IPS-18c (cell line): ENCODE results near the gene EPHA4.

Source experiments
- H3K4me3 ChIP-seq: 2 replicates; pipeline ENCODE4 v1.7.0; 2013; ENCODE audit warnings: low read depth, mild to moderate bottlenecking, low read length, moderate library complexity; ENCODE audit not compliant: insufficient read depth
- H3K9me3 ChIP-seq: one replicate; pipeline ENCODE4 v1.6.1; 2013; ENCODE audit warnings: mild to moderate bottlenecking, low read length, moderate library complexity; ENCODE audit not compliant: control insufficient read depth, insufficient read depth

The EPHA4 gene

DNA sequence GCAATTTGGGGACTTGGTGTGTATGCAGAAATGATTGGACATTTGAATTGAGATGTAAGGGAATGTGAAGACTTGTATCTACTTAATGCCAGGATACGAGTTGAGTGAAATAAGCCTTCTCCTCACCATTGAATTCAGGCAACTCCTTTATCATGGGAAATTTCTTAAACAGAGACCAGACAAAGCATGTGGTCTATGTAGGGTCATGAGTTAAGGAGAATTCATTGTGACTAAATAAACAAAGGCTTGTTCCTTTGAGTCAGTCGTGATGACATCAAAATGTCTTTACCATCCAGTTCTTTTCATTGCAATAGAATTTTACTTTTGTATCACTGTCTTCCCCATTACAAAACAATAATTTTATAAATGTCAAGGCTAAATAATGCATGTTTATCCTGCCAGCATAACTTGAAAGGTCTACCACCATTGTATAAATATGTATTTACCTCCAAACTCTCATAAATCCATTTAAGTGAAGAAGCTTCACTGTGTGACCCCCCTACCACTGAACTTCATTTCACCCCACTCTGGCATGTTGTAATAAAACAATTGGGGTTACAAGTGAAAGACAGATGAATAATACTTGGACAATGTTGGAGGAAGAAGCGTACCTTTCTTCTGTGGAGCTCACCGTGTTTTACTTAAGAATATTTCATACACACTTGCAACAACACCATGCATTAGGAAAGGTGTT is 149.4 kb downstream of the EPHA4 start:
- Histone ChIP-seq H3K9me3 (no peaks in the 10 kb centered on the region), H3K4me3 (no peak overlapping the region)

DNA sequence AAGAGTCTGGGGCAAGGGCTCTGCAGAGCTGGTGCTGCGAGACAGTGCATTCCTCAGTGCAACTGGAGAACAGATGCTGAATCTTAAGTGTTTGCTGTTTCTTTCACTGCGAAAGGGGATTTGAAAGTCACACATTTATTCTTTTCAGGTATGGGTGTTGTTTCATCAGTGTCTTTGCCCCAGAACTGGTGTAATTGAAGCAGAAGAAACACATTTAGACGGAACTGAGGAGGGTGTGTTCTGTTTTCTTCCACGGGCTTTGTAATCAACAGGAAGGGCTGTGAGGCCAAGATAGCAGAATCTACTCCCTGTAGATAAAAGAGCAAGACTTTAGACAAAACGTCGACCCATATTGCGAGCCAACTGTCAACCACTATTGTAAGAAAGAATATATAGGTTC is 151.9 kb downstream of the EPHA4 start:
- Histone ChIP-seq H3K9me3 (no peaks in the 10 kb centered on the region), H3K4me3 (no peak overlapping the region)

DNA sequence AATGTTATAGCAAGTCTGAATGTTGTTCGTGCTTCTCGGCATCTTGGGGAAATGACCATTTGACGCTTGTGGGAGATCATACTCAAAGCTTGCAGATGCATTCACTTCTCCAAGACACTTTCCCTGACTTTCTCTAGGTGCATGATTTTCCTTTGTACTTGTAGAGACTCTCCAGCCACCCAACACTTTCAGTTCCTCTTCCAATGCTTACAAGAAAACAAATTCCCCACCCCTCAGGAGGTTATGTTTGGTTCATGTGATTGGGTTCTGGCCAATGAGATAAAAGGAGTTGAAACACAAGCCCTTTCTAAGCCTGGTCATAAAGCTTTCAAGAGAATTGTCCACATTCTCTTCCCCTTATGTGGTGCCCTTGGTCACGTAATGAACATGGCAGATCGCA is 156.3 kb downstream of the EPHA4 start:
- H3K9me3 ChIP-seq, result peaks cover 2% of the 10 kb centered on the region

DNA sequence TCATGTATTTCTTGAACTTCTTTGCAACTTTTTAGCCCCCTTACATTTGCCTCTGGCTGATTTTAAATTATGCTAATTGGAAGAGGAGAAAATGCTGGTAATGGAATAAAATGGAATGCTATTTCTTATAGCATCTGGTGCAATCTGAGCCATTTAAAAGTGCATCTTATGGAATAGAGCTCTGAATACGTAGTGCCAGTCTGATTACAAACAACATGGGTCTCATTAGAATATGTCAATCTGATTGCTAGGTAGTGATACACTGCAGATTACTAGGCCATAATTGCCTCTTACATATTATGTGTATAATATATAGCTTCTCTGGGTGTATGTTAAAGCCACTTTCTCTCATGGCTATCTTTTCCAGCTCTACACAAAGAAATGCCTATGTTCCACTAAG is 159.1 kb downstream of the EPHA4 start:
- H3K9me3 ChIP-seq, result peaks cover 2% of the 10 kb centered on the region

More for the DNA sequence above, 156.3 kb downstream of the EPHA4 start:
- no peak overlapping the region for H3K4me3 ChIP-seq

DNA sequence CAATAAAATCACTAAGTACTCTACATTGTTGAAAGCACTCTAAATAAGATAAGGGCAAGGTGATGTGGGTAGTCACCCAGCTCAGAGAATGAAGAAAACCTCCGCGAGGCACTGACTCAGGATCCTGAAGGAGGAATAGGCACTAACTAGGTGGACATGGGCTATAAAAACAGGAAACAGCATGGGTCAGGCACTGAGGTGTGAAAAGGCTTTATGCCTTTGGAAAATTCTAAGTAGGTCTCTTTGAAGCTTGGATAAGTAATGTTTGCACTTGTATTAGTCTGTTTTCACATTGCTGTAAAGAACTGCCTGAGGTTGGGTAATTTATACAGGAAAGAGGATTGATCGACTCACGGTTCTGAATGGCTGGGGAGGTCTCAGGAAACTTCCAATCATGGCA is 161.6 kb downstream of the EPHA4 start:
- H3K9me3 ChIP-seq, result peaks cover 2% of the 10 kb centered on the region
- H3K4me3 ChIP-seq, result no peak overlapping the region

More for the DNA sequence above, 159.1 kb downstream of the EPHA4 start:
- no peak overlapping the region for H3K4me3 ChIP-seq

DNA sequence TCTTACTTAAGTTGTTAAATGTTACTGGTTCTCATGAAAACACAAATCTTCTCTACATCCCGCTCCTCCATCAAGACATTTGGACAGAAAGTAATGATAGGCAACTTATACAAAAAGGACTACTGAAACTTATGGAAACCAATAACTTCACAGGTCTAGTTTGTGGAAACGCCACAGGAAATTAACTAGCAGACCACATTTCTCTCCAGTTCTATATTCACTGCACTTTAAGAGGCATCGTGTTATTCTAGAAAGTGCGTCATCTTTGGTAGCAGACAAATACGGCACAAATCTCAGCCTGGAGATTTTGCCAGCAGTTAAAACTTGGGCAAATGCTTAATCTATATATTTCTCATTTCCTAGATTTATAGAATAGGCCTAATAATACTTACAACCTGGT is 164.3 kb downstream of the EPHA4 start:
- Histone ChIP-seq H3K9me3 (no peaks in the 10 kb centered on the region), H3K4me3 (no peak overlapping the region)

DNA sequence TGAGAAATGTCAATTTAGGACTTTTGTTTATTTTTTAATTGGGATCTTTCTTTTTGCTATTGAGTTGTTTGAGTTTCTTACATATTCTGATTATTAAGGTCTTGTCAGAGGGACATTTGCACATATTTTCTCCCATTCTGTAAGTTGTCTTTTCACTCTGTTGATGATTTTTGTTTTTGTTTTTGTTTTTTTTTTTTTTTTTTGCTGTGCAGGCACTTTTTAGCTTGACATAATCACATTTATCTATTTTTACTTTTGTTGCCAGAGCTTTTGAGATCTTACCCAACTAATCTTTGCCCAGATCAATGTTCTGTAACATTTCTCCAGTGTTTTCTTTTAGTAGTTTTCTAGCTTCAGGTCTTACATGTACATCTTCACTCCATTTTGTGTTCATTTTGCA is 166.6 kb downstream of the EPHA4 start:
- no peaks in the 10 kb centered on the region for H3K9me3 ChIP-seq
- H3K4me3 ChIP-seq, result no peak overlapping the region

DNA sequence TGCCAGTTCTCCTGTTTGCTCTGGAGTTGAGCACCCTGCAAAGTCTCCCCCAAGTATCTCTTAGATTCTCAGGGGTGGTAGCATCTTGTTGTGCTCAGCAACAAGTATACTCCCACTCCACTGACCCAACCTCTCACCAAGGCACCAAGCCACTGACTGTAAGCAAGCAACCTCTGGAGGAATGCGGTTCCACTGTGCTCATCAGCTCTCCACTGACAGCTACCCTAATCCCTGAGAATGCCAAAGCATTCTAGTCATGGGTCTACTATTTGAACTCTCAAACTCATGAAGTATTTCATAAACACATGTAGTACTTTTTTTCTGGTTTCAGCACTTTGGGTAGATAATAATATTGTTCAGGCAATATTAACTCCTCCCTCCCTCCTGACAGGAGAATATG is 170.0 kb downstream of the EPHA4 start:
- Histone ChIP-seq H3K9me3 (no peaks in the 10 kb centered on the region), H3K4me3 (no peak overlapping the region)

DNA sequence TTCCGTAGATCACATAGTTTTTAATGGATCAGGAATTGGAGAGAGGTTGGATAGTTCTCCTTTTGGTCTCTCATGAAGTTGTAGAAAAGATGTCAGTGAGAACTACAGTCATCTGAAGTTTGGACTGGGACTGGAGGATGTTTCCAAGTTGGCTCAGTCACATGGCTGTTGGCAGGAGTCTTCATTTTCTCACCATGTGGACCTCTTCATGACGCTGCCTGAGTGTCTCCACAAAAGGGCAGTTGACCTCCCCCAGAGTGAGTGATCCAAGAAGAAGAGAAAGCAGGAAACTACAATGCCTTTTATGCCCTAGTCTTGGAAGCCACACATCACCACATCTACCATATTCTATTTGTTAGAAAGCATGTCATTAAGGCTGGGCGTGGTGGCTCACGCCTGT is 171.7 kb downstream of the EPHA4 start:
- Histone ChIP-seq H3K4me3 (no peak overlapping the region), H3K9me3 (no peaks in the 10 kb centered on the region)

DNA sequence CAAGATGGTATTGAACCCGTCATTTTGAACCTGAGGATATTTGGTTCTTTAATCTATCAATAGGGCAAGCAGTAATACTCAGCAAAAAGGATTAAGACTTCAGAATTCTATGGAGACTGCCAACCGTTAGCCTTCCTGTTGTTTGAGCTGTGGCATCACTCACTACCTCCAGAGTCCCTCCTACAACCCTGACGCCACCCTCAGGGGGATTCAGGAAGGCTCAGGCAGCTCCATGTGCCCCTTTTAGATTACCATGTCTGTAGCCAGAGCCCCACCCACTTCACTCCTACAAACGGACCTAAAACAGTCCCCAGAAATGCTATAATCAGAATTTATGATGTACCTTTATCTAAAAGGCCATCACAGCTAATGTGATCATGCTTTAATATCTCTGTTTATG is 172.9 kb downstream of the EPHA4 start:
- Histone ChIP-seq H3K9me3 (no peaks in the 10 kb centered on the region), H3K4me3 (no peak overlapping the region)

DNA sequence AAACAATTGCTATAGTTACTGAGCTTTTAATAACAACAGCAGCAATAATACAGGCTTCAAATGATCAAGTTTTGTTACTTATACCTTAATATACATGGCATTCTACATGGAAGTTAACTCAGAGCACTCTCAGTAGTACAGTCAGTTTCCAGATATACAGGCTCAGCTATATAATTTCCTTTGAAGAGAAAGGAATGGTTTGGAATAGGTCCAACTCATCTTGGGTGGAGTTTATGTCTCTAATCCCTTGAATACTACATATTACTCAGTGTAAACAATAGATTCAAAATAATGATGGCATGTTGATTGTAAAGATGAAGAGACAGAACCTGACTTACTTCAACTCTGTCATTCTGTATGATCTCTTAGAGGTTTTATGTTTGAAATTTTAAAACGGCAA is 174.9 kb downstream of the EPHA4 start:
- H3K4me3 ChIP-seq, result no peak overlapping the region

DNA sequence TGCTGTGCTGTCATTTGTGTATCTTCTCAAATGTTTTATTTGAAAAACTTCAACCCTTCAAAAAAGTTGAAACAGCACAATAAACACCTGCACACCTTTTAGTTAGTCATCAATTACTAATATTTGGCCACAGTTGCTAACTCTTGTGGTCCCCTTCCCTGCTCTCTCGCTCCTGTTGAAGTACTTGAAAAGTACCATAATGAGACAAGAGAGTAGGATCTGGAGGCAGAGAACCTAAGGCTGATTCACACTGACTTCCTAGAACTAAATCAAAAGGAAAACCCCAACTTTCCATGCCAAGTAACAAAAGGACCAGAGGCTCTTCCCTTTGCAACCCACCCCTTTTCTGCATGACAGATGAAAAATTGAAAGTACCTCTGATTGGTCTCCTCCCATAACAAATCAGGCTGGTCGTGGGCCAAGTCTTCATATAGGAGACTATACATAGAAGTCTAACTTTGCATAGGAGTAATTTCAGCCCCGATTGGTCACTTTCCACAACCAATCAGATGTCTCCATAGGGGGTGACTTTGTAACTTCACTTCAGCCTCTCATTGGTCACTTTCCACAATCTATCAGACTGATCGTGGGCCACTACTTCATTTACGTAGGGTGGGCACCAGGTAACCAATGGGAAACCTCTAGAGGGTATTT is 179.7 kb downstream of the EPHA4 start:
- Histone ChIP-seq H3K4me3 (no peak overlapping the region), H3K9me3 (no peaks in the 10 kb centered on the region)

More for the DNA sequence above, 174.9 kb downstream of the EPHA4 start:
- no peaks in the 10 kb centered on the region for H3K9me3 ChIP-seq

DNA sequence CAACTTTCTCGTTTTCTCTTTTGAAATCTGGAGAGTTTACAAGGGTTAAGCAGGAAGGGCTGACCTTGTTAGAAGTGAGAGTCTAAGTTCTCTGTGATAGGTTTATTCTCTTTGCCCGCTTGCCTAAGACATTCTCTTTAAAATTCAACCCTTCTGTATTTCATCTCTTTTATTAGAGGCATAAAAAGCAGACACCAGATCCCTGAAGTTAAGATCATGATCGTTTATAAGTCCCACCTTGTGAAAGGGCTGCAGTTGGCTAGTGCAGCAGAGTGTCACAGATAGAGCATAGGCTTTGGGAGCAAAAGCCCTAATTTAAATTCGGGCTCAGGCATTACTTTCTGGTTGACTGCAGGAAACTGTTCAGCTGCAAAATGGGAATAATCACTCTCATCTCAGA is 181.2 kb downstream of the EPHA4 start:
- no peak overlapping the region for H3K4me3 ChIP-seq
- no peaks in the 10 kb centered on the region for H3K9me3 ChIP-seq

DNA sequence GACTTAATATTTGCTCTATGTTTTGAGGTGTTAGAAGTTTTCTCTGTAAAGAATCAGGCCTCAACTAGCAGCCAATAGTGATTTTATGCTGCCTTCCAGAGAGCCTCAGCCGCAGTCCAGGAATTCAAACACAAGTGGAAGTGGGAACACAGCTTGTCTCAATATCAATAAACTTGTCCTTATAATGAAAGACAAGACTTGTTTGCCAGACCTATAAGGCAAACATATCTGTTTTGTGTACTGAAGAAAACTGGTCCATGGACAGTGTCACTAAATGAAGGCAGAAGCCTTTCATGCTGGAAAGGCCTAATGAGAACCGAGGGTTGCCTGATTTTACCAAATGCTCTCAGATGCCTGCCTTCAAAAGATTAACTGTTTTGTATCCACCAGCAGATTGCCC is 182.2 kb downstream of the EPHA4 start:
- H3K4me3 ChIP-seq, result no peak overlapping the region
- H3K9me3 ChIP-seq, result no peaks in the 10 kb centered on the region

DNA sequence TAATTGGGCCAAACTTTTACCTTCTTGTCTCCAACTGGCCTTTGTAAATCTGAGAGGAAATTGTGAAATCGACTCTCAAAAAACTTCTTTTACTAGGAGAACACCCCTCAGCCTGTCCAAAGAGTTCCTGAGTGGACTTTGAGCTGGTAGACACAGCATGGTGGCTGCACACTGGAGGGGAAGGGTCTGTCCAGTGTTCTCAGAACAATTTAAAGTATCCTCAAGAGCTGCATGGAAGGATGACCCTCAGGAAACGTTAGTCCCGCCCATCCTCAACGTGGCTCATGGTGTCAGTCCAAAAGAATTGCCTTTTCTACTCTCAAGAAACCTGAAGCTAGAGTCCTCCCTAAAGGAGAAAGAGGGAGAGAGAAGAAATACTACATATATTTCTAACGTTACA is 182.7 kb downstream of the EPHA4 start:
- Histone ChIP-seq H3K9me3 (no peaks in the 10 kb centered on the region), H3K4me3 (no peak overlapping the region)

DNA sequence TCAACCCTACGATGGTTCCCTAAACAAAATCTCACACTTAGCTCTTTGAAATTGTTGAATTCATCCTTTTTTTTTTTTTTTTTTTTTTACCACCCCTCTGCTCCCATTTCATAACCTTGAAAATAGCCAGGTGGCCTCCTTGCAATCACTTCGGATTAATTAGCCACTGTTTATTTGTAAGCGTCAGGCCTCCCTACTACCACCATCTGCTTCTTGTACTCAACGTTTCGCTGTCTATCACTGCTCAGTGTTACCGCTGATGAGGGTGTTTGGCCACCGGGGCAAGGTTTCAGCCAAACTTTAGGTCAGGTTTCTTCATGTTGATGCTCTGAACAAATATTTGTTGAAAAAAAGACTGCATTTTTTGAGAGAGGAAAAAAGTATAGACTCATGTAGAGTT is 183.2 kb downstream of the EPHA4 start:
- Histone ChIP-seq H3K9me3 (no peaks in the 10 kb centered on the region), H3K4me3 (no peak overlapping the region)

DNA sequence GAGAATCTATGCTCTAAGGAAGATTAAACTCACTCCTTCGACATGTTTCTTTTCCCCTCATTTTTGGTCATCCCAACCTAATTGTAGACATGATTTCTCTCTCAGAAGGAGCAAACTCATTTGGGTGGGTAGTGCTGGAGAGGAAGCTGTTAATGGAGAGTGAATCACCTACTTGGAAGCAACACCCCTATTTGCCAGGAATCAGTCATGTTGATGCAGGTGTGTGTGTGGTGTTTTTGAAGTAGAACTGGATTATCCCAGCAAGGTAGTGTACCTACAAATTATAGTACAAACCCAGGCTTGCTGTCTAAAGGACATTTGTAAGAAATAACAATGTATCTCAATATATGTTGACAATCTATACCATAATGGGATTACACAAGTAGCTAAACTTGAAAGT is 186.4 kb downstream of the EPHA4 start:
- no peak overlapping the region for H3K4me3 ChIP-seq
- H3K9me3 ChIP-seq, result no peaks in the 10 kb centered on the region

DNA sequence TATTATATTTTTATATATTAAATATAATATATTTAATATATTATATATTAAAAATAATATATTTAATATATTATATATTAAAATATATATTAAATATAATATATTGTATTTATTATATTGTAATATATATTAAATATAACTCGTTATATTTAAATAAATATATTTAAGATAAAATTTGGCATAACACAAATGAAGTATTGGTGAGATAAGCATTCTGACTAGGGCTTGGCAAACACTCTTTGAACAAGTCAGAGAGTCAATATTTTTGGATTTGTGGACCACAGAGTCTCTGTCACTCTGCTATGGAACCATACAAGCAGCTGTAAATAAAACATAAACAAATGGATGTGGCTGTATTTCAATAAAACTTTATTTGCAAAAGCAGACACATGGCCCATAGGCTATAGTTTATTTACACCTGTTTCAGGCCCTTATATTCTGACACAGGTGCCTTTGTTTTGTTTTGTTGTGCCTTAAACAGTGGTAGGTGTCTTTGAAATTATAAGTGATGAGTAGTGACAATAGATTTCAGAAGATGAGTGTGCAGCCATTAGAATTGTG is 190.1 kb downstream of the EPHA4 start:
- no peaks in the 10 kb centered on the region for H3K9me3 ChIP-seq
- H3K4me3 ChIP-seq, result no peak overlapping the region
